Subcutaneous abdominal adipose tissue (tissue), 5 donors: ENCODE results near the gene FAM76B.
"Not testable (repeated sequence)": the region's sequence is repeated elsewhere in the genome, so short reads cannot be mapped to it uniquely, and the experiment has no call there.

Source experiments
- H3K27ac ChIP-seq: one replicate; pipeline ENCODE4 v1.7.0; 2013; ENCODE audit warnings: low read depth, mild to moderate bottlenecking, inconsistent platforms, low read length, moderate library complexity
- H3K27me3 ChIP-seq, 5 donors: one replicate each; pipeline ENCODE4 v1.7.0; 2013; ENCODE audit warnings: low read length in 5 of 5, inconsistent platforms in 1 of 5; ENCODE audit not compliant: control insufficient read depth in 5 of 5, insufficient read depth in 4 of 5
- H3K36me3 ChIP-seq, 5 donors: one replicate each; pipeline ENCODE4 v1.7.0; 2013; ENCODE audit warnings: low read length in 5 of 5; ENCODE audit not compliant: control insufficient read depth in 5 of 5, insufficient read depth in 5 of 5
- H3K4me1 ChIP-seq, 5 donors: one replicate each; pipeline ENCODE4 v1.7.0; 2013; ENCODE audit warnings: low read length in 5 of 5, mild to moderate bottlenecking in 3 of 5, moderate library complexity in 1 of 5; ENCODE audit not compliant: control insufficient read depth in 5 of 5, insufficient read depth in 5 of 5
- H3K4me3 ChIP-seq, 5 donors: one replicate each; pipeline ENCODE4 v1.7.0; 2013; ENCODE audit warnings: low read length in 5 of 5, low read depth in 1 of 5
- H3K9ac ChIP-seq, 5 donors: one replicate each; pipeline ENCODE4 v1.7.0; 2013; ENCODE audit warnings: low read length in 5 of 5, mild to moderate bottlenecking in 4 of 5, moderate library complexity in 3 of 5
- H3K9me3 ChIP-seq, 5 donors: one replicate each; pipeline ENCODE4 v1.7.0; 2013; ENCODE audit warnings: low read length in 5 of 5; ENCODE audit not compliant: control insufficient read depth in 5 of 5
- donor health status: healthy.
- donor health status: healthy.
- donor health status: healthy.
- donor health status: healthy.
- donor health status: healthy.

FAM76B gene

GRCh38 chr11:95816037-95816436 is 26.5 kb upstream of the FAM76B start:
- Histone ChIP-seq H3K27ac (no peak overlapping the region), H3K4me1 (no peaks in the 10 kb centered on the region), H3K9ac (no peak overlapping the region), H3K27me3 (no peaks in the 10 kb centered on the region), H3K9me3 (no peaks in the 10 kb centered on the region), H3K36me3 (peaks cover 9 to 23% (median 17%) of the 10 kb centered on the region in 5 donors), H3K4me3 (no peak overlapping the region)

- H3K9ac ChIP-seq, H3K4me3 ChIP-seq, H3K27me3 ChIP-seq, H3K9me3 ChIP-seq, H3K27ac ChIP-seq, H3K4me1 ChIP-seq: not testable (repeated sequence)
- H3K36me3 ChIP-seq = peaks cover 0 to 14% (median 7%) of the 10 kb centered on the region in 5 donors
Observed at GRCh38 chr11:95811052-95811451, 21.5 kb upstream of the FAM76B start.

DNA sequence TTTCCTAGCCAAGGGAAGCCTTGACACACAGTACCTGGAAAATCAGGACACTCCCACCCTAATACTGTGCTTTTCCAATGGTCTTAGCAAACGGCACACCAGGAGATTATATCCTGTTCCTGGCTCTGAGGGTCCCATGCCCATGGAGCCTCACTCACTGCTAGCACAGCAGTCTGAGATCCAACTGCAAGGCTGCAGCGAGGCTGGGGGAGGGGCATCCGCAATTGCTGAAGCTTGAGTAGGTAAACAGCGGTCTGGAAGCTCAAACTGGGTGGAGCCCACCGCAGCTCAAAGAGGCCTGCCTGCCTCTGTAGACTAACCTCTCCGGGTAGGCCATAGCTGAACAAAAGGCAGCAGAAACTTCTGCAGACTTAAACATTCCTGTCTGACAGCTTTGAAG is 16.9 kb upstream of the FAM76B start:
- H3K9me3 ChIP-seq, H3K36me3 ChIP-seq, H3K4me3 ChIP-seq, H3K9ac ChIP-seq, H3K27me3 ChIP-seq: not testable (repeated sequence)
- peaks cover 0 to 11% (median 5%) of the 10 kb centered on the region in 5 donors for H3K4me1 ChIP-seq
- H3K27ac ChIP-seq = peak overlapping the region; percentile 23

- no peak overlapping the region for H3K9ac ChIP-seq
- H3K9me3 ChIP-seq = no peaks in the 10 kb centered on the region
- no peaks in the 10 kb centered on the region for H3K27me3 ChIP-seq
- H3K27ac ChIP-seq = peak overlapping the region; percentile 23
- peaks cover 0 to 7% (median 4%) of the 10 kb centered on the region in 5 donors for H3K36me3 ChIP-seq
- no peak overlapping the region for H3K4me3 ChIP-seq
- peaks cover 0 to 11% (median 5%) of the 10 kb centered on the region in 5 donors for H3K4me1 ChIP-seq
Observed at GRCh38 chr11:95805869-95806268, 16.3 kb upstream of the FAM76B start.

DNA sequence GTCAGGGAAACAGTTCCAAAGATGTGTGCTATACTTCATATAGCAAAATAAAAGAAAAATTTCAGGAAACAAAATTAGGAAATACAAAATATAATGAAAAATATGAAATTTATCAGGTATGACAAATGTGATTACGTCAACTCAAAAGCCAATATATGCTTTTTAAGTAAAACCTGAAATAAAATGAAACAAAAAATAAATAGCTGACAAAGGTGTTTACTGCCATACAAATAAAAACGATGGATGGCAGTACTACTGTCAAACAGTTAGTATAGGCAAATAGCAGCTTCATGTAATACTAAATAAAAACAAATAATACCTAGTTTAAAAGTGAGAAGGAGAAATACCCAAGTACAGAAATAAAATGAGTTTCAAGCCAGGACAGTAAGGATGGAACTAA is 14.4 kb upstream of the FAM76B start:
- Histone ChIP-seq H3K27ac (no peak overlapping the region), H3K27me3 (no peaks in the 10 kb centered on the region), H3K9ac (no peak overlapping the region), H3K36me3 (peaks cover 3 to 17% (median 12%) of the 10 kb centered on the region in 5 donors), H3K9me3 (no peaks in the 10 kb centered on the region), H3K4me1 (peaks cover 0 to 11% (median 5%) of the 10 kb centered on the region in 5 donors), H3K4me3 (no peak overlapping the region)

DNA sequence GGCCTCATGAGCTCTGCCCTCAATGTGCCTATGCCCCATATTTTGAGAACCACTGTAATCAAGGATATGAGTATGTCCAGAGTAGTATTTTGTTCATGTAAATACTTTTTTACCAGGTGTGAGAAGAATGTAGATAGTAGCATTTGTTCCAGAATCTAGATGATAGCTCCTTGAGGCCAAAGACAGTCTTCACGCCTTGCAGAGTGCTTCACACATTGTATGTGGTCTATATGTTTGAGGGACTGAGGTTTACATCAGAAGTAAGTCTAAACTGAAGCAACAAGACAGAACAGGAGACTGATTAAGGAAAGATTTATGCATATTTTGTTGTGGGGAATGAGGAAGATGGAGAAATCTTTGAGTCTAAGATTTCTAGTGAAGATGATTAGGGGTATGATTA is 13.2 kb upstream of the FAM76B start:
- Histone ChIP-seq H3K36me3 (peaks cover 3 to 17% (median 12%) of the 10 kb centered on the region in 5 donors), H3K4me3 (no peak overlapping the region), H3K27ac (no peak overlapping the region), H3K27me3 (no peaks in the 10 kb centered on the region), H3K9ac (no peak overlapping the region), H3K4me1 (peaks cover 0 to 11% (median 5%) of the 10 kb centered on the region in 5 donors), H3K9me3 (no peaks in the 10 kb centered on the region)

- Histone ChIP-seq H3K36me3 (peaks cover 3 to 17% (median 12%) of the 10 kb centered on the region in 5 donors), H3K9ac (no peak overlapping the region), H3K4me3 (no peak overlapping the region), H3K9me3 (no peaks in the 10 kb centered on the region), H3K27ac (no peak overlapping the region), H3K4me1 (no peaks in the 10 kb centered on the region), H3K27me3 (no peaks in the 10 kb centered on the region)
Observed at GRCh38 chr11:95800438-95800837, 10.9 kb upstream of the FAM76B start.

- H3K9me3 ChIP-seq = no peaks in the 10 kb centered on the region
- no peaks in the 10 kb centered on the region for H3K4me1 ChIP-seq
- peaks cover 3 to 17% (median 12%) of the 10 kb centered on the region in 5 donors for H3K36me3 ChIP-seq
- no peak overlapping the region for H3K4me3 ChIP-seq
- H3K27me3 ChIP-seq = no peaks in the 10 kb centered on the region
- H3K27ac ChIP-seq = no peak overlapping the region
- H3K9ac ChIP-seq = no peak overlapping the region
Observed at GRCh38 chr11:95799546-95799945, 10.0 kb upstream of the FAM76B start.

DNA sequence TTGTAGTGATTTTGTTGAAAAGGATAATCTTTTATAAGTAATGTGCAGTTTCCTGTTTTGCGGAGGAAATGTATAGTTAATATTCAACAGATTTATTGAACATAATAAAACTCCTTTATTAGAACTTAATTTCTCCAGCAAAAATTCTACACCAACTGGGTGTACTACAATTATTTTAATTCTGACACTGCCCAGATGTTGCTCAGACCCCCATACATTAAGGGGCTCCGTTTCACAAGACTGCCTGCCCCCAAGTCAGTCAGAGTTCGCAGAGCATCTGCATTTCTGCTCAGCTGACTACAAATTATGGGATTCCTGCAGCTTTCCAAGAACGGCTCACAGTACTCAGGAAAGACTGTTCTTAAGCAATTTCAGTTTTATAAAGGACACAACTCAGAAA is 6.9 kb upstream of the FAM76B start:
- Histone ChIP-seq H3K9me3 (no peaks in the 10 kb centered on the region), H3K9ac (no peak overlapping the region), H3K27me3 (no peaks in the 10 kb centered on the region), H3K4me1 (peaks cover 0 to 10% (median 5%) of the 10 kb centered on the region in 5 donors), H3K4me3 (no peak overlapping the region), H3K27ac (no peak overlapping the region), H3K36me3 (peaks cover 3 to 14% (median 9%) of the 10 kb centered on the region in 5 donors)

DNA sequence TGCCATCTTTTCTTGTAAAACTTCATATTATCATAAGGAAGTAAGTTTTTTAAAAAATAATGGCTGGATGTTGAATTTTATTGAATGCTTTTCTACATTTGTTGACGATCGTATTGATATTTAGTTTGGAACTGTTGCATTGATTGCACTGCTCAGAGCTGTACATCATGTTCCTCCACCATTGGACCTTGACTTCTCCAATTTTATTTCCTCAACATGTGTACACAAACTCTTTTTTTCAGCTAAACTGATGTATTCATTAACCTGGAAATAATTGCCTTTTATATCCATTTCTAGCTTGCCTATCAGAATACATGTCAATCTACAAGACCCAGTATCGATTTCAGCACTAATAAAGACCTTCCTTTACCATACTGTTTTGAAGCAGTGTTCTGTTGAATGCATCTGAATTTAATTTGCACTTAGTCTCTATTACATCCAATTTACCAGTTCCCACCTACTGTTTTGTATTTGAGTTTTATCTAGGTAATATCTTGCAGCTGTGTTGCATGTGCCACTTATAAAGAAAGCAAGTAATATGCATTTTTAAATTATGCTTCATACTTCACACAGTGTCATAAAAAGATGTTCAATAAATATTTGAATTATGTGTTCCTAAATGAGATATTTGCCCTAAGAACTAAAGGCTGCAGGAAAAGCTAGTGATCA is 6.2 kb upstream of the FAM76B start:
- H3K4me3 ChIP-seq = no peak overlapping the region
- peaks cover 2 to 11% (median 9%) of the 10 kb centered on the region in 5 donors for H3K36me3 ChIP-seq
- H3K27me3 ChIP-seq = no peaks in the 10 kb centered on the region
- H3K27ac ChIP-seq = no peak overlapping the region
- no peak overlapping the region for H3K9ac ChIP-seq
- no peaks in the 10 kb centered on the region for H3K9me3 ChIP-seq
- peaks cover 0 to 17% (median 12%) of the 10 kb centered on the region in 5 donors for H3K4me1 ChIP-seq
